ENCODE measurements around the gene RFX7.

Gene RFX7

DNA sequence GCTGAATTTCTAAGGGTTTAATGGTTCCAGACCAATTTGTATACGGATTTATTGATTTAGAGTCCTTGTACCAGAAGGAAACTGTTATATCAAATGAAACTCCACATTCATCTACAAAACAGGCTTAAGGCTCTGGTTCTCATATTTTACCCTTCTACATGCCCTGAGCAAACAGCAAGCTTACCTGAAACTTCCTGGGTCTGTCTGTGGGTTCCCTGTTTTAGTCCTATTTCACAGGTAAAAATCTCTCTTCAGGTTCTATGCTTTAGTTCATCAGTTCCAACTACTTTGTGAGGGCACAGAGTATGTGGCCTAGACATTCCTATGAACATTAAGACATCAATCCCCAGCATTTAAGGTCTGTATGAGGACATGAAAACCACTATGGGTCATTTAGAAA is 57.7 kb downstream of the RFX7 start:
- Histone ChIP-seq H3K36me3 (no peaks in the 10 kb centered on the region), H3K4me1 (ENCODE audit: control insufficient read depth in 1 of 2, insufficient read depth in 1 of 2, low read depth in 1 of 2, low read length in 1 of 2) (peaks cover 0 to 7% of the 10 kb centered on the region in 2 experiments), H3K27me3 (no peaks in the 10 kb centered on the region), H3K27ac (no peak overlapping the region), H3K4me3 (ENCODE audit: low read depth in 1 of 2, low read length in 1 of 2) (no peak overlapping the region), H3K9me3 (no peaks in the 10 kb centered on the region)
- TF ChIP-seq, protein P1, sequence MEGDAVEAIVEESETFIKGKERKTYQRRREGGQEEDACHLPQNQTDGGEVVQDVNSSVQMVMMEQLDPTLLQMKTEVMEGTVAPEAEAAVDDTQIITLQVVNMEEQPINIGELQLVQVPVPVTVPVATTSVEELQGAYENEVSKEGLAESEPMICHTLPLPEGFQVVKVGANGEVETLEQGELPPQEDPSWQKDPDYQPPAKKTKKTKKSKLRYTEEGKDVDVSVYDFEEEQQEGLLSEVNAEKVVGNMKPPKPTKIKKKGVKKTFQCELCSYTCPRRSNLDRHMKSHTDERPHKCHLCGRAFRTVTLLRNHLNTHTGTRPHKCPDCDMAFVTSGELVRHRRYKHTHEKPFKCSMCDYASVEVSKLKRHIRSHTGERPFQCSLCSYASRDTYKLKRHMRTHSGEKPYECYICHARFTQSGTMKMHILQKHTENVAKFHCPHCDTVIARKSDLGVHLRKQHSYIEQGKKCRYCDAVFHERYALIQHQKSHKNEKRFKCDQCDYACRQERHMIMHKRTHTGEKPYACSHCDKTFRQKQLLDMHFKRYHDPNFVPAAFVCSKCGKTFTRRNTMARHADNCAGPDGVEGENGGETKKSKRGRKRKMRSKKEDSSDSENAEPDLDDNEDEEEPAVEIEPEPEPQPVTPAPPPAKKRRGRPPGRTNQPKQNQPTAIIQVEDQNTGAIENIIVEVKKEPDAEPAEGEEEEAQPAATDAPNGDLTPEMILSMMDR (IDR thresholded peaks at IDR 0.05), result no peak

DNA sequence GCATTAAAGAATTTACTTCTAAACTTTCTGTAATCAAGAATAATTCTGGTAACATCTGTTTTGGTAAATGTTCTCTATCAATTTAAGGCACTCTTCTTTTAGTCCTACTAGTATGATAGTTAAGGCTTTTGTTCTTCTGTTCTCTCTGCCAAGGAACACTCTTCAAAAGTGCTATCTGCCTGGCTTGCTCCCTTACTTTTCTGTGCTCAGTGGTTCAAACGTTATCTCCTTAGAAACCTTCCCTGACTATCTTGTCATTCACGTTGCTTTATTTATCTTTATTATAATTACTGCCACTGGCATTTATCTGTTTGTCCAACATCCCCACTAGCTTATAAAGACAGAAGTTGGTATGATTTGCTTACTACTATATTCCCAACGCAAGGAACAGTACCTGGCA is 59.2 kb downstream of the RFX7 start:
- Histone ChIP-seq H3K27me3 (no peaks in the 10 kb centered on the region), H3K9me3 (no peaks in the 10 kb centered on the region), H3K4me1 (ENCODE audit: control insufficient read depth in 1 of 2, insufficient read depth in 1 of 2, low read depth in 1 of 2, low read length in 1 of 2) (peaks cover 0 to 7% of the 10 kb centered on the region in 2 experiments), H3K36me3 (no peaks in the 10 kb centered on the region), H3K27ac (no peak overlapping the region), H3K4me3 (ENCODE audit: low read depth in 1 of 2, low read length in 1 of 2) (no peak overlapping the region)
- TF ChIP-seq, protein P1 (IDR thresholded peaks at IDR 0.05), result no peak

DNA sequence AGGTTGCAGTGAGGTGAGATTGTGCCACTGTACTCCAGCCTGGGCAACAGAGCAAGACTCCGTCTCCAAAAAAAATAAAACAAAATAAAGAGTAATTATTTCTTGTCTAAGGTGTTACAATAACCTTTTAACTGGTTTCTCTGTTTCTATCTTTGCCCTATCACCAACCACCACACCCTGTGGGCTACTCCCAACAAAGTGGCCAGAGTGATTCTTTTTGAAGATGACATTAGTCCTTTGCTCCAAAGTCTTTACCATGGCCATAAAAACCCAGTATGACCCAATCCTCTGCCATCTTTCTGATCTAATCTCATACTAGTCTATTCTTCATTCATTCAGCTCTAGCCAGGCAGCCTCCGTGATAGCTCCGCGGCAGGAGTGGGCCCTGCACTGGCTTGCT is 62.8 kb downstream of the RFX7 start:
- Histone ChIP-seq H3K27me3 (no peaks in the 10 kb centered on the region), H3K4me1 (ENCODE audit: control insufficient read depth in 1 of 2, insufficient read depth in 1 of 2, low read depth in 1 of 2, low read length in 1 of 2) (peaks cover 0 to under 1% of the 10 kb centered on the region in 2 experiments), H3K9me3 (no peaks in the 10 kb centered on the region), H3K27ac (no peak overlapping the region), H3K4me3 (ENCODE audit: low read depth in 1 of 2, low read length in 1 of 2) (no peak overlapping the region), H3K36me3 (no peaks in the 10 kb centered on the region)
- TF ChIP-seq, protein P1 (IDR thresholded peaks at IDR 0.05), result no peak

DNA sequence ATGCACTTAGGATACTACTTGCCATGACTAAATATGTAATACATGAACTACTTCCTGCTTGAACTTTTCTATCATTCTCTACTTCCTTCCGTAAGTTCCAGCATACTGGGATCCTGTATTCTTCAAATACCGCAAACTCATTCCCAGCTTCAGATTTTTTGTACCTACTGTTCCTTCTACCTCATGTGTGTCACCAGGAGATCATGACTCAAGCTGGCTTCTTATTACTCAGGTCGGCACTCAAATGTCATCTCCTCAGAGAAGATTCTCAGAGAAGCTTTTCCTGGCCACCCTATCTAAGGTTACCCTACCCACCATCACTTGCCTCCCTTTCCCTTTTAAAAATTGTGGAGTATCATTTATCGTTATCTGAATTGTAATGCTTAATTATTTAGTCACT is 66.7 kb downstream of the RFX7 start:
- no peak overlapping the region for H3K4me3 ChIP-seq (ENCODE audit: low read depth in 1 of 2, low read length in 1 of 2)
- H3K27ac ChIP-seq, result no peak overlapping the region
- no peaks in the 10 kb centered on the region for H3K27me3 ChIP-seq
- no peaks in the 10 kb centered on the region for H3K4me1 ChIP-seq (ENCODE audit: control insufficient read depth in 1 of 2, insufficient read depth in 1 of 2, low read depth in 1 of 2, low read length in 1 of 2)
- TF ChIP-seq, protein P1 (IDR thresholded peaks at IDR 0.05), result no peak
- no peaks in the 10 kb centered on the region for H3K9me3 ChIP-seq
- H3K36me3 ChIP-seq, result no peaks in the 10 kb centered on the region

DNA sequence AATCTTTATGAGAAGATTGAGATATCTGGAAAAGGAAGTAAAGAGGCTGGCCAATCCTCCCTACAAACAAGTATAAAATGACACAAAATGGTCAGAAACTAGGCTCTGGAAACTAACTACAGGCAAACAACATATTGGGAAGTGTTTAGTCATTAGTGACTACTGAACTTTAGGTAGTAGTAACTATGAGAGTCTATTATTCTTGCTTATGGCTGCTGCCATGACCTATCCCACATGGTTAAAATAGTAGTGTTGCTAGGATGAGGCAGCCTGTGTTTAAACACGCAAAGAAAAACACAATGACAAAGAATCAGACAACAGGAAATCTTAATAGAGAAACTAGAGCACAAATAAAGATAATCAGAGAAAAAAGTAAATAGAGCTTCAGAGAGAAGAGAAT is 67.9 kb downstream of the RFX7 start:
- Histone ChIP-seq H3K27ac (no peak overlapping the region), H3K27me3 (no peaks in the 10 kb centered on the region), H3K4me3 (ENCODE audit: low read depth in 1 of 2, low read length in 1 of 2) (no peak overlapping the region), H3K4me1 (ENCODE audit: control insufficient read depth in 1 of 2, insufficient read depth in 1 of 2, low read depth in 1 of 2, low read length in 1 of 2) (no peaks in the 10 kb centered on the region), H3K9me3 (no peaks in the 10 kb centered on the region), H3K36me3 (no peaks in the 10 kb centered on the region)
- TF ChIP-seq, protein P1 (IDR thresholded peaks at IDR 0.05), result no peak

DNA sequence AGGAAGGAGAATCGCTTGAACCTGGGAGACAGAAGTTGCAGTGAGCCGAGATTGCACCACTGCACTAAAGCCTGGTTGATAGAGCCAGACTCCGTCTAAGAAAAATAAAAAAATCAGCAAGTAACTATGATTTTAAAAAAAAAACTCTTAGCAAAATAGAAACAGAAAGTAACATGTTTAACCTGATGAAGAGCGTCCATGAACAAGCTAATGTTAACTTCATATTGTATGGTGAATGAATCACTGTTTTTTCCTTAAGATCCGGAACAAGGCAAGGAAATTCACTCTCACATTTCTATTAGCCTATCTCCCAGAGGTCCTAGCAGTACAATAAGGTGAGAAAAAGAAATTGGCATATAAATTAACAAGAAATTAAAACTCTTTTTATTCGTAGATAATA is 69.0 kb downstream of the RFX7 start:
- Histone ChIP-seq H3K4me1 (ENCODE audit: control insufficient read depth in 1 of 2, insufficient read depth in 1 of 2, low read depth in 1 of 2, low read length in 1 of 2) (no peaks in the 10 kb centered on the region), H3K27me3 (no peaks in the 10 kb centered on the region), H3K27ac (no peak overlapping the region), H3K9me3 (no peaks in the 10 kb centered on the region), H3K36me3 (no peaks in the 10 kb centered on the region), H3K4me3 (ENCODE audit: low read depth in 1 of 2, low read length in 1 of 2) (no peak overlapping the region)
- TF ChIP-seq, protein P1 (IDR thresholded peaks at IDR 0.05), result no peak
